HepG2 (cell line): ENCODE data around the gene SLC2A6. TPM values are rescaled to one million over a fixed set of nuclear protein-coding genes. Genes with fewer than 3 reads are reported as not detected.
A peak's percentile ranks its signal among the peaks of the same experiment; 100 is the strongest.

ENCODE experiments used
- ATAC-seq: fragments of 200-7000 bp; cut with Tn5 transposase; 3 replicates; pipeline ENCODE4 v1.9.1; 2020; ENCODE audit warnings: mild to moderate bottlenecking, moderate library complexity
- BruUV-seq: library from RNA; stranded (reverse); fragments of 400-500 nt; replicated peaks from 2 replicates; lab custom pipeline; 2021; lab: Mats Ljungman, UMichigan
- CTCF ChIA-PET: fragments of 300-600 bp; formaldehyde crosslinking; extraction: SDS; loops from one replicate; lab custom pipeline; 2021; ENCODE audit warnings: low total read pairs, inconsistent platforms, low intra/inter-chr PET ratio; lab: Yijun Ruan, JAX
- POLR2A ChIA-PET: fragments of 350-600 bp; sonication (Branson Sonifier 250); formaldehyde crosslinking; loops from one replicate; lab custom pipeline; 2020; ENCODE audit warnings: antibody characterized with exemption, inconsistent platforms; lab: Yijun Ruan, JAX
- DNase-seq: peaks from one replicate; pipeline ENCODE4 v3.0.0-alpha.2; 2015; ENCODE audit warnings: low spot score
- FAIRE-seq: peaks from 3 replicates; lab custom pipeline; 2011; peaks lifted over from hg19 to GRCh38; lab: Jason Lieb, UNC
- H2AFZ ChIP-seq: one replicate; pipeline ENCODE4 v1.6.1; 2011; ENCODE audit warnings: low read length, inconsistent platforms
- H3K27ac ChIP-seq: fragments of 300-600 bp; 3 replicates; pipeline ENCODE4 v1.8.0; 2011; ENCODE audit warnings: mixed run types, mild to moderate bottlenecking, mixed read lengths, low read length, inconsistent platforms; ENCODE audit not compliant: insufficient read depth; ENCODE audit errors: extremely low read length
- H3K27me3 ChIP-seq, 2 experiments: fragments of 200-600 bp in 1 of 2; 2 replicates in 1 of 2; 3 replicates in 1 of 2; pipeline versions ENCODE4 v1.6.0 to v1.8.0; 2011; ENCODE audit warnings: low read length in 2 of 2, mild to moderate bottlenecking in 2 of 2, moderate library complexity in 2 of 2, inconsistent platforms in 1 of 2; ENCODE audit not compliant: insufficient read depth in 2 of 2, control insufficient read depth in 1 of 2
- H3K36me3 ChIP-seq, 2 experiments: fragments of 200-600 bp in 1 of 2; replicated peaks in 1 of 2; 2 replicates in 1 of 2; 3 replicates in 1 of 2; pipeline versions ENCODE4 v1.5.1 to v1.8.0; 2011; ENCODE audit warnings: low read length in 2 of 2, inconsistent platforms in 1 of 2; ENCODE audit not compliant: insufficient read depth in 2 of 2, control insufficient read depth in 1 of 2
- H3K4me1 ChIP-seq: 2 replicates; pipeline ENCODE4 v1.5.1; 2012; ENCODE audit warnings: low read length, inconsistent platforms; ENCODE audit not compliant: insufficient read depth
- H3K4me2 ChIP-seq: 2 replicates; pipeline ENCODE4 v1.6.0; 2011; ENCODE audit warnings: low read depth, low read length, inconsistent platforms
- H3K4me3 ChIP-seq, 3 experiments: fragments of 200-600 bp in 1 of 3; sonication (generic), shearing (Covaris generic) in 1 of 3; replicated peaks in 1 of 3; 2 replicates each; pipeline ENCODE4 v1.5.1; 2011 to 2016; ENCODE audit warnings: low read length in 3 of 3, inconsistent platforms in 2 of 3, low read depth in 2 of 3, mild to moderate bottlenecking in 2 of 3, control low read depth in 1 of 3, mixed read lengths in 1 of 3; ENCODE audit not compliant: insufficient read depth in 1 of 3
- H3K79me2 ChIP-seq: one replicate; pipeline ENCODE4 v1.6.1; 2011; ENCODE audit warnings: low read length, inconsistent platforms; ENCODE audit not compliant: insufficient read depth
- H3K9ac ChIP-seq: 2 replicates; pipeline ENCODE4 v1.6.0; 2011; ENCODE audit warnings: mild to moderate bottlenecking, low read depth, low read length, inconsistent platforms; ENCODE audit not compliant: insufficient read depth
- H3K9me3 ChIP-seq: 2 replicates; pipeline ENCODE4 v1.5.1; 2012; ENCODE audit warnings: mild to moderate bottlenecking, low read length
- H4K20me1 ChIP-seq: 2 replicates; pipeline ENCODE4 v1.6.0; 2011; ENCODE audit warnings: inconsistent platforms, mild to moderate bottlenecking, low read length, moderate library complexity; ENCODE audit not compliant: insufficient read depth
- CTCF ChIP-seq: sonication (generic); formaldehyde crosslinking; IDR thresholded peaks from 2 replicates; pipeline ENCODE4 v1.5.0; 2020; ENCODE audit warnings: mild to moderate bottlenecking, missing genetic modification reagents, moderate library complexity
- MBNL3 ChIP-seq: fragments of 250-450 bp; sonication (Bioruptor Pico); conservative IDR thresholded peaks from 2 replicates; pipeline ENCODE4 v1.8.0; 2022; ENCODE audit warnings: mild to moderate bottlenecking, inconsistent platforms
- STAG1 ChIP-seq: sonication (generic); formaldehyde crosslinking; IDR thresholded peaks from 2 replicates; pipeline ENCODE4 v1.4.0; 2020; ENCODE audit warnings: missing genetic modification reagents
- ZNF33A ChIP-seq: sonication (generic); formaldehyde crosslinking; IDR thresholded peaks from 2 replicates; pipeline ENCODE4 v1.5.1; 2020; ENCODE audit warnings: missing genetic modification reagents, mild to moderate bottlenecking, moderate library complexity, borderline replicate concordance
- ZNF576 ChIP-seq: sonication (generic); formaldehyde crosslinking; IDR thresholded peaks from 2 replicates; pipeline ENCODE4 v1.4.0; 2020; ENCODE audit warnings: mild to moderate bottlenecking, missing genetic modification reagents
- ZNF687 ChIP-seq: sonication (generic); formaldehyde crosslinking; IDR thresholded peaks from 2 replicates; pipeline ENCODE4 v1.5.1; 2020; ENCODE audit warnings: mild to moderate bottlenecking, missing genetic modification reagents, moderate library complexity
- WGBS: methylation state at CpG from one replicate; pipeline ENCODE4 v1.1.6; 2017; ENCODE audit warnings: low lambda C conversion rate; 5-methylcytosine and 5-hydroxymethylcytosine counted together
- in situ Hi-C: cut with HindIII; loops from 2 replicates; pipeline ENCODE4 v1.10.0; 2017; ENCODE audit warnings: low pct_unique_long_range_greater_than_20kb; ENCODE audit not compliant: extremely low pct_ligation_motif_present
- intact Hi-C: fragments of 100-400 bp; cut with micrococcal nuclease; formaldehyde crosslinking; loops from one replicate; pipeline ENCODE4 v1.10.0; 2022; ENCODE audit not compliant: unreplicated experiment
- polyA plus RNA-seq, 8 experiments: library from polyadenylated mRNA; depleted of rRNA in 3 of 8; stranded (reverse) in 7 of 8; unstranded in 1 of 8; fragments of >200 nt; fragmentation: Illumina TruSeq in 4 of 8; extraction: Trizol in 4 of 8; gene quantifications; 2 replicates each; pipeline versions ENCODE4 v1.2.1 to v1.2.3, GENCODE V29; 2011 to 2016; ENCODE audit warnings: low read depth in 4 of 8, missing spikeins in 1 of 8, mixed read lengths in 1 of 8; ENCODE audit not compliant: insufficient read depth in 1 of 8
- total RNA-seq, 5 experiments: library from RNA; depleted of rRNA; stranded (reverse); fragments of >200 nt; fragmentation: Illumina TruSeq; extraction: Trizol; gene quantifications; 2 replicates each; pipeline ENCODE4 v1.2.3, GENCODE V29; 2016; ENCODE audit warnings: low read depth in 1 of 5

SLC2A6 gene
- total and polyA plus RNA-seq, 2 of the 13 experiments (the other 11 are each of a cell fraction or from before 2014, with no cell fraction given) = 4.1 to 15.0 TPM

GRCh38 chr9:133463234-133463863 is 15.6 kb downstream of the SLC2A6 start (continued):
- TF ChIP-seq ZNF576 (no peak), ZNF687 (CRISPR knock-in tag) (peak; percentile 15; the same call in 1 of the 2 replicates), MBNL3 (CRISPR knock-in tag) (no peak)
- TF ChIP-seq, all 625 proteins: peak for 7

- peak; percentile 42 for DNase-seq
- intact Hi-C loops (no loop called here), in situ Hi-C loops (no loop called here)
- Histone ChIP-seq H3K4me2 (peak overlapping the region; percentile 99), H3K4me1 (peaks cover 46% of the 10 kb centered on the region), H2AFZ (no peak overlapping the region), H3K27ac (peak overlapping the region; percentile 99), H4K20me1 (no peaks in the 10 kb centered on the region; the same call in 1 of the 2 replicates), H3K79me2 (peaks cover 14% of the 10 kb centered on the region), H3K27me3 (no peaks in the 10 kb centered on the region; a peak in 1 of 5 replicates), H3K4me3 (peak overlapping the region in 1 of 3 experiments; percentile 89; a peak in 1 of 6 replicates), H3K9ac (no peak overlapping the region), H3K36me3 (peaks cover 5 to 14% of the 10 kb centered on the region in 2 experiments; a peak in 3 of 5 replicates), H3K9me3 (no peaks in the 10 kb centered on the region)
- peak; percentile 44 for FAIRE-seq
- WGBS = 45% methylated on average over 3 of the region's 4 CpGs
- no TSS peak for BruUV-seq
- ChIA-PET POLR2A (interaction anchor here (1.6 kb wide), 1 partner anchor 87 kb away, joined by 3 read pairs; no protein-coding TSS in a partner anchor), CTCF (interaction anchor here (1.7 kb wide), 1 partner anchor 25 kb away, joined by 4 read pairs; no protein-coding TSS in a partner anchor)
- TF ChIP-seq CTCF (CRISPR knock-in tag) = peak; percentile 49
- TF ChIP-seq ZNF33A (CRISPR knock-in tag) = no peak
- peak; percentile 43; the same call in 1 of the 2 replicates for TF ChIP-seq STAG1 (CRISPR knock-in tag)
- ATAC-seq = no peak
Measured at GRCh38 chr9:133461975-133462374, 16.9 kb downstream of the SLC2A6 start.
